Mammary epithelial cell (primary cell): Measurements from ENCODE around the gene WDR81.
"Not testable (repeated sequence)": the region's sequence is repeated elsewhere in the genome, so short reads cannot be mapped to it uniquely, and the experiment has no call there.

ENCODE experiments used
- EZH2 ChIP-seq: IDR thresholded peaks from 2 replicates; pipeline ENCODE4 v1.6.1; 2012; ENCODE audit warnings: low read length, inconsistent platforms, borderline replicate concordance
- TF ChIP-seq, protein P1 (sequence below), 2 donors: IDR thresholded peaks in 1 of 2; conservative IDR thresholded peaks in 1 of 2; 2 replicates each; pipeline ENCODE4 v1.5.1; 2011 to 2012; ENCODE audit warnings: inconsistent platforms in 2 of 2, low read length in 2 of 2, mild to moderate bottlenecking in 2 of 2, control low read depth in 1 of 2, low read depth in 1 of 2; ENCODE audit not compliant: insufficient read depth in 1 of 2; ENCODE audit errors: extremely low read depth in 1 of 2

DNA sequence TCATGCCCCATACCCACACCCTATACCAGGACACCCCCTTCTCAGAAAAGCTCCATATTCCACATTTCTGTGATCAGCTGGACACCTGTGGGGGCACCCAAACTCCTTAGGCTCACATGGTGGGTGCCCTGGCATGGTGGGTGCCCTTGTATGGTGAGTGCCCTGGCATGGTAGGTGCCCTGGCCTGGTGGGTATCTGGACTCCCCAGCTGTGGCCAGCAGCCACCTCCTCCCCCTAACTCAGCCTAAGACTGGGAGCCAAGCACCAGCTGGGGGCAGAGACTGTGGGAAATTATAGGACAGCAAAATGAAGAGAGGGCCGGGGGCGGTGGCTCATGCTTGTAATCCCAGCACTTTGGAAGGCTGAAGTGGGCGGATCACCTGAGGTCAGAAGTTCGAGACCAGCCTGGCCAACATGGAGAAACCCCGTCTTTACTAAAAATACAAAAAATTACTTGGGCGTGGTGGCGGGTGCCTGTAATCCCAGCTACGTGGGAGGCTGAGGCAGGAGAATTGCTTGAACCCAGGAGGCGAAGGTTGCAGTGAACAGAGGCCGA lies 15.6 kb upstream of the WDR81 start:
- TF ChIP-seq, protein P1, sequence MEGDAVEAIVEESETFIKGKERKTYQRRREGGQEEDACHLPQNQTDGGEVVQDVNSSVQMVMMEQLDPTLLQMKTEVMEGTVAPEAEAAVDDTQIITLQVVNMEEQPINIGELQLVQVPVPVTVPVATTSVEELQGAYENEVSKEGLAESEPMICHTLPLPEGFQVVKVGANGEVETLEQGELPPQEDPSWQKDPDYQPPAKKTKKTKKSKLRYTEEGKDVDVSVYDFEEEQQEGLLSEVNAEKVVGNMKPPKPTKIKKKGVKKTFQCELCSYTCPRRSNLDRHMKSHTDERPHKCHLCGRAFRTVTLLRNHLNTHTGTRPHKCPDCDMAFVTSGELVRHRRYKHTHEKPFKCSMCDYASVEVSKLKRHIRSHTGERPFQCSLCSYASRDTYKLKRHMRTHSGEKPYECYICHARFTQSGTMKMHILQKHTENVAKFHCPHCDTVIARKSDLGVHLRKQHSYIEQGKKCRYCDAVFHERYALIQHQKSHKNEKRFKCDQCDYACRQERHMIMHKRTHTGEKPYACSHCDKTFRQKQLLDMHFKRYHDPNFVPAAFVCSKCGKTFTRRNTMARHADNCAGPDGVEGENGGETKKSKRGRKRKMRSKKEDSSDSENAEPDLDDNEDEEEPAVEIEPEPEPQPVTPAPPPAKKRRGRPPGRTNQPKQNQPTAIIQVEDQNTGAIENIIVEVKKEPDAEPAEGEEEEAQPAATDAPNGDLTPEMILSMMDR (conservative IDR thresholded peaks at IDR 0.05 in 1 of 2, IDR thresholded peaks at IDR 0.05 in 1 of 2; ENCODE audit: extremely low read depth in 1 of 2, insufficient read depth in 1 of 2, low read depth in 1 of 2, low read length in 2 of 2) = not testable (repeated sequence)
- not testable (repeated sequence) for TF ChIP-seq EZH2
